NCI-H1694 (cell line): ENCODE measurements around the gene BNC2.

Experiments
- DNase-seq: peaks from one replicate; lab custom pipeline; 2025; lab: John Stamatoyannopoulos, UW

Gene BNC2

GRCh38 chr9:16813838-16814237, 56.6 kb downstream of the BNC2 start:
- no peak for DNase-seq

- DNase-seq: no peak
Observed at GRCh38 chr9:16811987-16812685, 58.3 kb downstream of the BNC2 start.

GRCh38 chr9:16809912-16810610, 60.4 kb downstream of the BNC2 start:
- no peak for DNase-seq

GRCh38 chr9:16806674-16807073, 63.8 kb downstream of the BNC2 start:
- no peak for DNase-seq

- no peak for DNase-seq
Observed at GRCh38 chr9:16803648-16804047, 66.8 kb downstream of the BNC2 start.

GRCh38 chr9:16801871-16802466, 68.5 kb downstream of the BNC2 start:
- no peak for DNase-seq

GRCh38 chr9:16796304-16796825, 74.1 kb downstream of the BNC2 start:
- DNase-seq: no peak

GRCh38 chr9:16794871-16795639, 75.4 kb downstream of the BNC2 start:
- DNase-seq: no peak

GRCh38 chr9:16794103-16794502, 76.4 kb downstream of the BNC2 start:
- no peak for DNase-seq

- no peak for DNase-seq
Observed at GRCh38 chr9:16787724-16788123, 82.7 kb downstream of the BNC2 start.

GRCh38 chr9:16784002-16784401, 86.5 kb downstream of the BNC2 start:
- no peak for DNase-seq

GRCh38 chr9:16782490-16782889, 88.0 kb downstream of the BNC2 start:
- no peak for DNase-seq

GRCh38 chr9:16775330-16775729, 95.1 kb downstream of the BNC2 start:
- no peak for DNase-seq

- DNase-seq: no peak
Observed at GRCh38 chr9:16773617-16774016, 96.9 kb downstream of the BNC2 start.

- DNase-seq: no peak
Observed at GRCh38 chr9:16773116-16773515, 97.4 kb downstream of the BNC2 start.

- DNase-seq: no peak
Observed at GRCh38 chr9:16771356-16771755, 99.1 kb downstream of the BNC2 start.

- no peak for DNase-seq
Observed at GRCh38 chr9:16769291-16769690, 101.2 kb downstream of the BNC2 start.

- DNase-seq: no peak
Observed at GRCh38 chr9:16768816-16769215, 101.7 kb downstream of the BNC2 start.

GRCh38 chr9:16767366-16767765, 103.1 kb downstream of the BNC2 start:
- DNase-seq: no peak

GRCh38 chr9:16763946-16764345, 106.5 kb downstream of the BNC2 start:
- DNase-seq: no peak

GRCh38 chr9:16755467-16756160, 114.9 kb downstream of the BNC2 start:
- DNase-seq: no peak

- no peak for DNase-seq
Observed at GRCh38 chr9:16754662-16755061, 115.8 kb downstream of the BNC2 start.
